Measurements from ENCODE around the gene GGT5. TPM values are rescaled to one million over a fixed set of nuclear protein-coding genes. Genes with fewer than 3 reads are reported as not detected.

Gene GGT5
- total RNA-seq, 2 donors from 2014 or later, result 0.33 to 0.42 TPM

DNA sequence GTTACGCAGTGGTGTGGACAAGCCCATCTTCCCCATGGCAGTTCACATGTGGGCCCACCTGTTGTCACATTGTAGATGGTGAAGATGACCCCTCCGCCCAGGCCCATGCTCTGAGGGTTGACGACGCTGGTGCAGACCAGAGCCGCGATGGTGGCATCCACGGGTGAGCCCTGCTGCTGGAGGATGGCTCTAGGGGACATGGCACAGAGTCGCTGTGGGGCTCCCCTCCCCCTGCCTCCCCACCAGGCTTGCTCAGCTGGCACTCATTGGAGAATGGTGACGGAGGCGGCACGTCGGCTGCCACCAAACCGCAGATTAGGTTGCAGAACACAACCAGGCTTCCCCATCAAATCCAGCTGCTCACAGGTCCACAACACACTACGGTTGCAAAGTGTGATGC is 11.1 kb downstream of the GGT5 start:
- Mint-ChIP-seq H3K4me1 (ENCODE audit: low read depth in 2 of 2) (peaks cover 0 to 7% of the 10 kb centered on the region in 2 donors), H3K27ac (no peak overlapping the region), H3K9me3 (no peaks in the 10 kb centered on the region), H3K27me3 (peaks cover 0 to 2% of the 10 kb centered on the region in 2 donors), H3K36me3 (no peaks in the 10 kb centered on the region), H3K4me3 (no peak overlapping the region)
- ATAC-seq (no peak), DNase-seq (ENCODE audit: low spot score) (no peak)

DNA sequence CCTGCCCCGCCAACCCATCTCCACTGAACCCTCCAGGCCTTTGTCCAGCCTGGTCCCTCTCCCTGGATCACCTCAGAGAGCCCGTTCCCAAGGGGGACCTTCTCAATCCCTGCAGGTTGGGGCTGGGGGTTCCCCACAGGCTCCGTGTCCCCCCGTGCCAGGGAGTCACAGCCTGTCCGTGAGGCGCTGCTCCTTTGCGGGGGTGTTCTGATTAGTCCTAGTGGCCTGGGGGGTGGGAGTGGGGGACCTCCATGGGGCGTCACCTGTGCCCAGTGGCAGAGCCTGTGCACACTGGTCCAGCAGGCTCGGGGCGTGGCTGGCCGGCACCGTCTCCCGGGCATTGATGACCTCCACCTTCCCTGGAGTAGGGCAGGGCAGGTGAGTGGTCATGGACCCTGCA is 11.6 kb downstream of the GGT5 start:
- Mint-ChIP-seq H3K36me3 (no peaks in the 10 kb centered on the region), H3K4me3 (no peak overlapping the region), H3K9me3 (no peaks in the 10 kb centered on the region), H3K27me3 (peaks cover 0 to 2% of the 10 kb centered on the region in 2 donors), H3K4me1 (ENCODE audit: low read depth in 2 of 2) (peaks cover 0 to 7% of the 10 kb centered on the region in 2 donors), H3K27ac (no peak overlapping the region)
- DNase-seq (ENCODE audit: low spot score) (no peak), ATAC-seq (peak in 1 of 2 donors; percentile 16)

DNA sequence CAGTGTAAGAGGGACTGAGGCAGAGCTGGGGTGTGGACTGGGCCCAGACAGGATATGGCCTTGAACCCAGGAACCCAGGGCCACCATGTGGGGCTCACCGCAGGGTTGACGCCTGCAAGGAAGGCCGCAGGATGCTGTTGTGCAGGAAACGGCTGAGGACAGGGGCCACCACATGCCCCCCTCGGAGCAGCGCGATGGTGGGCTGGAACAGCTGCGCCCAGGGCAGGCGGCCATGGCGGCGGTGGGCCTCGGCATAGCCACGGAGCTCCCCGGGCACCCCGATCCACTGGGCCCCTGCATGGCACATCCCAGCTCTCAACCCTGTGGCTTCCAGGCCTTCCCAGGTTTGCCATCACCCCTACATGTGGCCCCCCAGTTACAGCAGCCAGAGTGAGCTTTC is 12.2 kb downstream of the GGT5 start:
- ATAC-seq, result no peak
- H3K36me3 Mint-ChIP-seq, result no peaks in the 10 kb centered on the region
- H3K27me3 Mint-ChIP-seq, result peaks cover 0 to 2% of the 10 kb centered on the region in 2 donors

DNA sequence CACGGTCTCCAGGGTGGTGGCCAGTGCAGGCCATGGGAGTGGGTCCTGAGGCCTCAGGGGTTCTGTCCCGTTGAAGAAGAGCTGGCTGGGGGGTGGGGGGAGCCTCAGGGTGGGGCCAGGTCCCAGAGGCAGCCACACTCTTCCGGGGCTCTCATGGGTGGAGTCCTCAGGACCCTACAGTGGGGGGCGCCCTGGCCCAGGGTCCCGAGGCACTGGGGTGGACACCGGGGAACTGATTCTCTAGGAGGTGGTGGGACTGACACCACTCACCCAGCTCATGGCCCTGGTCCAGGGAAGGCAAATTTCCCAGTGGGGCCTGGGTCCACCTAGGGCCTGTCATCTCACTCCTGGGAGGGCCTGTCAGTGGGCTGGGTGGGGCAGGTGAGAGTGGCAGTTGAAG is 12.8 kb downstream of the GGT5 start:
- peaks cover 0 to 2% of the 10 kb centered on the region in 2 donors for H3K27me3 Mint-ChIP-seq
- no peaks in the 10 kb centered on the region for H3K36me3 Mint-ChIP-seq
- H3K9me3 Mint-ChIP-seq, result no peaks in the 10 kb centered on the region
- H3K4me3 Mint-ChIP-seq, result no peak overlapping the region
- DNase-seq (ENCODE audit: low spot score) (no peak), ATAC-seq (no peak)
- no peak overlapping the region for H3K27ac Mint-ChIP-seq
- peaks cover 0 to 7% of the 10 kb centered on the region in 2 donors for H3K4me1 Mint-ChIP-seq (ENCODE audit: low read depth in 2 of 2)

More for the DNA sequence above, 12.2 kb downstream of the GGT5 start:
- Mint-ChIP-seq H3K27ac (no peak overlapping the region), H3K4me3 (no peak overlapping the region), H3K4me1 (ENCODE audit: low read depth in 2 of 2) (peaks cover 0 to 7% of the 10 kb centered on the region in 2 donors), H3K9me3 (no peaks in the 10 kb centered on the region)
- no peak for DNase-seq (ENCODE audit: low spot score)

DNA sequence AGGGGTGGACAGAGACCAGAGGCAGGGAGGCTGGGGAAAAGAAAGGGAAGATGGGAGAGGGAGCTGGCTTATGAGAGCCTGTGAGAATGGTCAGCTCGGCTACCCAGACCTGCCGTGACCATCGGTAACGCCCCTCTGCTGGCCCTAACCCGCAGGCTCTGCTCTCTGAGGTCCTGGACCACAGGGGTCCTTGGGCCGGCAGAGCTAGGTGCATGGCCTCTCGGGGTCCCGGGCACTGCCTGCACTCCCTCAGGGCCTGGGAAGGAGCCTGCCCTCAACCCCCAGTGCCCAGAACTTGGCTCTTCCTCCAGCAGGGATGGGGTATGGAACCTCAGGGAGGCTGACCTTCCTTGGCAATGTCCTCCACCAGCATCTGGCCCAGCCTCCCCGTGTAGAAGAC is 13.2 kb downstream of the GGT5 start:
- no peaks in the 10 kb centered on the region for H3K36me3 Mint-ChIP-seq
- H3K9me3 Mint-ChIP-seq, result no peaks in the 10 kb centered on the region
- H3K27ac Mint-ChIP-seq, result no peak overlapping the region
- DNase-seq (ENCODE audit: low spot score) (no peak), ATAC-seq (no peak)
- no peak overlapping the region for H3K4me3 Mint-ChIP-seq
- H3K27me3 Mint-ChIP-seq, result peaks cover 0 to 2% of the 10 kb centered on the region in 2 donors
- peaks cover 0 to 7% of the 10 kb centered on the region in 2 donors for H3K4me1 Mint-ChIP-seq (ENCODE audit: low read depth in 2 of 2)

DNA sequence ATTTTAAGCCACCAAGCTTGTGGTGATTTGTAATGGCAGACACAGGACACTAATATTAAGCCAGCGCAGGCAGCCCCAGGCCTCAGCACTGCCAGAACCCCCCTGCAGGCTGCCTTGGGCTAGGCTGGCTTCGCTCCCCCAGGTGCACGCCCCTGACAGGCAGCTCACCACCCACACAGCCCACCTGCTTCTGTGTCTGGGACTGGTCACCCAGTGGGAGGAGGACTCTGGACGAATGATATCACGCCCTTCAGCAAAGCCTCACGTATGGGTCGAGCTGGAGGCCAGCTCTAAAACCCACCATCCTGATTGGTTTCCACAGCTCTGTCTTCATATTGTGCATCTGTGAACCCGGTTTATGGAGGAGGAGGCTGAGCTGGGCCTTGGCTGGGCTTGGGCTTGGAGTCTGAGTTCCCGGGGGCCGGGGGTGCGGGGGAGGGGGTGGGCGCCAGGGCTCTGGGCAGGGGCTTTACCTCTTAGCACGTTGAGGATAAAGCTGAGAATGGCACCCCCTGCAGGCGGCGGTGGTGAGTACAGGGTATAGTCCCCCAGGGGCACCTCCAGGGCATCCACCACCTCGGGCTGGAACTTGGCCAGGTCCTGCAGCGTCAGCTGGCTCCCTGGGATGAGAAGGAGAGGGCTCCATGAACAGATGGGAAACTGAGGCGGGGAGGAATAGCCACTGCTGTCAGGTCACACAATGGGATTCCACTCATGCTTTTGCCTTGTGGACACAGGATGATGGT is 13.8 kb downstream of the GGT5 start:
- no peak overlapping the region for H3K4me3 Mint-ChIP-seq
- peaks cover 0 to 5% of the 10 kb centered on the region in 2 donors for H3K4me1 Mint-ChIP-seq (ENCODE audit: low read depth in 2 of 2)

DNA sequence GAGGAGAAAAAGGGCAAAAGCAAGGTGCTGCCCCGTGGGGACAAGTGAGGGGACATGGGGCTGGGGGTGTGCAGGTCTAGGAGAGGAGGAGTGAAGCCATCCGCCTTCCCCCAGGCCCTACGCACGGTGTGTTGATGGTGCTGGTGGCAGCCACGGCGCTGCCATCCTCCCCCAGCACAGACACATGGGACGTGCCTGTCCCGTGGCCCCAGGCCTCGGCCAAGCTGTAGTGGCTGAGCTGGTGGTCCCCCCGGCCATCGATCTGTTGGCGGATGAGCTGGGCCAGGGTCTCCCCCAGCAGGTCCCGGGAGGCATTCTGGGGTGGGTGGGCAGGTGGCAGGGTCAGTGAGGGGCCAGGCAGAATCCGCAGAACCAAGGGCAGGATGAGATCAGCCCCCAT is 18.9 kb downstream of the GGT5 start:
- Mint-ChIP-seq H3K4me1 (ENCODE audit: low read depth in 2 of 2) (no peaks in the 10 kb centered on the region), H3K27ac (no peak overlapping the region), H3K4me3 (no peak overlapping the region), H3K27me3 (peaks cover 0 to 2% of the 10 kb centered on the region in 2 donors), H3K9me3 (no peaks in the 10 kb centered on the region), H3K36me3 (no peaks in the 10 kb centered on the region)
- no peak for DNase-seq (ENCODE audit: low spot score)
- ATAC-seq, result no peak

More for the DNA sequence above, 13.8 kb downstream of the GGT5 start:
- Mint-ChIP-seq H3K36me3 (no peaks in the 10 kb centered on the region), H3K9me3 (no peaks in the 10 kb centered on the region), H3K27me3 (peaks cover 0 to 2% of the 10 kb centered on the region in 2 donors), H3K27ac (no peak overlapping the region)
- DNase-seq (ENCODE audit: low spot score), result no peak
- peak; percentile 54 to 74 for ATAC-seq

DNA sequence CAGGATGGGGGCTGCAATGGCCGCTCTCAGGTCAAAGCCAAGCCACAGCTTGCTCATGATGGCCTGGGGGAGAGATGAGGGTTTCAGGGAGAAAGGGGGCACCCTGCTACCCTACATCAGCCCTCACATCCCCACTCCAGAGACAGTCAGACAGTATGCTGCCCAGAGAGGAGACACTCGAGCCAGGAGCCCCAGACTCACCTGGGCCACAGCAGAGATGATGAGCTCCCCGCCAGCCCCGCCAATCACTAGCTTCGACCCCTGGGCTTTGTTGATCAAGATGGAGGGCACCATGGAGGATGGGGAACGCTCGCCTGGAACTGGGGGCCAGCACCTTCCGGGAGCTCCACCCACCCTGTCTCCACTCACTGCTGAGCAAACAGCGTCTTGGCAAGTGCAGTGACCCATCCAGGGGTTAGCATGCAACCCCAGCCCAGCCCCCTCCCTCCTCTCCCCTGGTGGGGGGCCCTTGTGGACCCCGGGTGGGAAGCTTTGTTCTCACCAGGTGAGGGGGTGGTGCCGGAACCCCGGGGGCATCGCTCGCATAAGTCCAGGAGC is 19.8 kb downstream of the GGT5 start:
- no peaks in the 10 kb centered on the region for H3K4me1 Mint-ChIP-seq (ENCODE audit: low read depth in 2 of 2)
- peak in 1 of 2 donors; percentile 55 for ATAC-seq
- H3K27ac Mint-ChIP-seq, result no peak overlapping the region
- no peak overlapping the region for H3K4me3 Mint-ChIP-seq
- H3K36me3 Mint-ChIP-seq, result no peaks in the 10 kb centered on the region
- no peaks in the 10 kb centered on the region for H3K9me3 Mint-ChIP-seq
- no peaks in the 10 kb centered on the region for H3K27me3 Mint-ChIP-seq
- DNase-seq (ENCODE audit: low spot score), result no peak

DNA sequence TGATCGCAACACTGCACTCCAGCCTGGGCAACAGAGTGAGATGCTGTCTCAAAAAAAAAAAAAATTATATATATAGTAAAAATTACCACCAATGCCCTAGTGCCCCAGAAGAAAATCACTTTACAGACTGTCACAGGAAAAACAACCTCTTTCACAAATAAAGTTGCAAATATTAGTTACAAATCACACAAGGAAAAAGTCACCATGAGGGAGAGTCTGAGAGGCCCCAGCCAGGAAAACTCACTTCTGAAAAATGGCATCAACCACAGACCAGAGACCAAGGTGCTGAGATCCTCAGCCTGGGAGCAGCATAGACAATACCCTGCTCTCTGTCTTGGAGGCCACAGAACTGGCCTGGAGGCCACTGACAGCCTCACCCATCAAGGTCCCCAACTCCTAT is 20.4 kb downstream of the GGT5 start:
- H3K36me3 Mint-ChIP-seq, result no peaks in the 10 kb centered on the region
- H3K27me3 Mint-ChIP-seq, result no peaks in the 10 kb centered on the region
- H3K4me1 Mint-ChIP-seq (ENCODE audit: low read depth in 2 of 2), result no peaks in the 10 kb centered on the region
- no peaks in the 10 kb centered on the region for H3K9me3 Mint-ChIP-seq
- no peak overlapping the region for H3K4me3 Mint-ChIP-seq
- DNase-seq (ENCODE audit: low spot score) (no peak), ATAC-seq (peak in 1 of 2 donors; percentile 9)
- H3K27ac Mint-ChIP-seq, result no peak overlapping the region

DNA sequence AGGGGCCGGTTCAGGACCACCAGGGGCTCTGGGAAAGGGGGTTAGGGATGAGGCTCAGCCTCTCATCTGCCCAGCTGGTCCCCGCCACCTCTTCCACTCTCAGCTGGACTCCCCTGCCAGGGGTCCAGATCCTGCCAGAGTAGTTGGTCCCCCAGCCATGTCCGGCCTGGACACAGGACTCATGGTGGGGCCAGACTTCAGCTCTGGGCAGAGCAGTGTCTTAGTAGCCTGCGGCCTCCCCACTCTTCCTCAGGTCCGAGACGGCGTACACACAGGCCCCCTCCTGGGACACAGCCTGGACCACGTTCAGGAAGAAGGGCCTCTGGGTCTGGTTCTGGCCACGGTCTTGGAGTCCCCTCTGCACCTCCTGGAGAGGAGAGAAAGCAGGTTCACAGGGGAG is 25.1 kb downstream of the GGT5 start:
- H3K27ac Mint-ChIP-seq, result no peak overlapping the region
- no peaks in the 10 kb centered on the region for H3K27me3 Mint-ChIP-seq
- H3K36me3 Mint-ChIP-seq, result no peaks in the 10 kb centered on the region
- no peaks in the 10 kb centered on the region for H3K4me1 Mint-ChIP-seq (ENCODE audit: low read depth in 2 of 2)
- peak; percentile 40 to 52 for ATAC-seq
- no peak for DNase-seq (ENCODE audit: low spot score)
- no peaks in the 10 kb centered on the region for H3K9me3 Mint-ChIP-seq
- H3K4me3 Mint-ChIP-seq, result no peak overlapping the region

DNA sequence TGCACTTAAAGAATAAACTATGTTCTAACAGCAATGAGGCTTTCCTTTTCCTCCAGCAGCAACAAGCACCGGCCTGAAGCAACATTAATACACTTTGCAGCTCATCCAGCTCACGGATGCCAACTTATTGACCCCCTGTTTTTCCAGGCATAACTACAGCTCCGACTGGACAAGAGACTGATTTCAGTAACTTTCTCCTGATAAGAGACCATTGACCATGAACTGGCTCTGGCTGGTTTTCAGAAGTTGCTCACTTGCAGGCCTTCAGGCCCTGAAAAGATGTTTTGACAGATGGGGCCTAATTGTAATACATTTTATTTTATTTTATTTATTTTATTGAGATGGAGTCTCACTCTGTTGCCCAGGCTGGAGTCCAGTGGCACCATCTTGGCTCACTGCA is 27.5 kb downstream of the GGT5 start:
- ATAC-seq (no peak), DNase-seq (ENCODE audit: low spot score) (no peak)
- H3K9me3 Mint-ChIP-seq, result no peaks in the 10 kb centered on the region
- no peaks in the 10 kb centered on the region for H3K27me3 Mint-ChIP-seq
- H3K36me3 Mint-ChIP-seq, result no peaks in the 10 kb centered on the region
- no peak overlapping the region for H3K4me3 Mint-ChIP-seq
- no peak overlapping the region for H3K27ac Mint-ChIP-seq
- no peaks in the 10 kb centered on the region for H3K4me1 Mint-ChIP-seq (ENCODE audit: low read depth in 2 of 2)

DNA sequence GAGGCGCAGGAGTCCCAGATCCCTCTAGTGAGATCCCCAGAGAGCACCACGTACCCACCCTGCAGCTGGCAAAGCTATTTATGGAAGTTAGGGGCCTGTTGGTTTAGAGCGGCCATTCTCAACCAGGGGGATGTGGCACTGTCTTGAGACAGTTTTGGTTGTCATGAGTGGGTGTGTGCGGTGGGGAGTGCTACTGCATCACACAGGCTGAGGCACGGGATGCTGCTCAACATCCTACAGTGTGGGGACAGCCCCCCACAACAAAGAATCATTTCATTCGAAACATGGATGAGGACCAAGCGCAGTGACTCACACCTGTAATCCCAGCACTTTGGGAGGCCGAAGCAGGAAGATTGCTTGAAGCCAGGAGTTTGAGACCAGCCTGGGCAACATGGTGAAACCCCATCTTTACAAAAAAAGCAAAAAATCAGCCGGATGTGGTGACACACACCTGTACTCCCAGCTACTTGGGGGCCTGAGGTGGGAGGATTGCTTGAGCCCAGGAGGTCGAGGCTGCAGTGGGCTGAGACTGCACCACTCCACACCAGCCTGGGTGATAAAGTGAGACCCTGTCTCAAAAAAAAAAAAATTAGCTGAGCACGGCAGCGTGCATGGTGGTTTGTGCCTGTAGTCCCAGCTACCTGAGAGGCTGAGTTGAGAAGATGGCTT is 28.2 kb downstream of the GGT5 start:
- ATAC-seq, result peak in 1 of 2 donors; percentile 5
- no peak overlapping the region for H3K27ac Mint-ChIP-seq
- no peak overlapping the region for H3K4me3 Mint-ChIP-seq
- H3K27me3 Mint-ChIP-seq, result no peaks in the 10 kb centered on the region
- no peak for DNase-seq (ENCODE audit: low spot score)
- H3K9me3 Mint-ChIP-seq, result no peaks in the 10 kb centered on the region
- H3K36me3 Mint-ChIP-seq, result no peaks in the 10 kb centered on the region
- no peaks in the 10 kb centered on the region for H3K4me1 Mint-ChIP-seq (ENCODE audit: low read depth in 2 of 2)

DNA sequence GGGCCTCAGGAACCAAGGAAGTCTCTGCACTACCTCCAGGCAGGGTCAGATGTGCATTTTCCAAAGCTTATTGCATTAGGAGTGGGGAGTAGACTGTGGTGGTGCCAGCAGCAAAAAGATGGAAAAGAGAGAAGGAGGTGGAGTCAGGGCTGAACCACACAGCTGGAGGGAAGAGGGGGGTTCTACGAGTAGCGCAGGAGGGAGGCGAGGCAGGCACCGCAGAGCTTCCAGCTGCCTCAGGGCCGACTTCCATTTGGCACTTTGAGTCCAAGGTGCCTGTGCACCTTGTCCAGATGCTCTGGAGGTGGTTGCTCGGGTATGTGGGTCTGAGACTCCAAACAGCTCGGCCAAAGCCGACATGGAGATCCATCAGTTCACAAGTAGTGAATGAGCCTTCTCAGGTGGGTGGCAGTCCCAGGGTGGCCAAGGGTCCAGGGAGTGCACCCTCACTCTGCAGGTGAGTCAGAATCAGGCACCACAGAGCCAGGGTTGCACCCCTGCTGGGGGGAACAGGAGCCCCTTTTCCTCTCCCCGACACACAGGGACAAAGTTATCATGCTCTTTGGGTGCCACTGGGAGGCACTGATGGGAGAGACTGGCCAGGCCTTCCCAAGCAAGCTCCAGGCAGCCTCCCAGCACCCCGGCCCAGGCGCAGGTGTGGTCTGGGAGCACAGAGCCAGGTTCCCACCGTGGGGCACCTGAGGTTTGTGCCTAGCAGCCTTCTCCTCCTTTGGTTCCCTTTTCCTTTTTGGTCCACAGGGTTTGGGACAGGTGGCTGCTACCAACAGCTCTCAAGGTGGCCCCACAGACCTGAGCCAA is 30.2 kb downstream of the GGT5 start:
- H3K27me3 Mint-ChIP-seq, result no peaks in the 10 kb centered on the region
- no peak overlapping the region for H3K27ac Mint-ChIP-seq
- H3K4me1 Mint-ChIP-seq (ENCODE audit: low read depth in 2 of 2), result no peaks in the 10 kb centered on the region
- H3K4me3 Mint-ChIP-seq, result no peak overlapping the region
- H3K36me3 Mint-ChIP-seq, result no peaks in the 10 kb centered on the region
- ATAC-seq, result no peak
- DNase-seq (ENCODE audit: low spot score), result no peak
- no peaks in the 10 kb centered on the region for H3K9me3 Mint-ChIP-seq
